Colonic mucosa (tissue), 4 donors: ENCODE measurements around the gene TCERG1L. TPM values are rescaled to one million over a fixed set of nuclear protein-coding genes. Genes with fewer than 3 reads are reported as not detected.

Experiments
- DNase-seq: peaks from one replicate; pipeline ENCODE4 v3.0.0-alpha.2; 2020
- H3K27ac ChIP-seq: fragments of 200-600 bp; one replicate; pipeline ENCODE4 v1.8.0; 2021
- H3K27me3 ChIP-seq: fragments of 200-600 bp; one replicate; pipeline ENCODE4 v1.8.0; 2021
- H3K36me3 ChIP-seq: fragments of 200-600 bp; one replicate; pipeline ENCODE4 v1.8.0; 2021
- H3K4me1 ChIP-seq: fragments of 200-600 bp; one replicate; pipeline ENCODE4 v1.8.0; 2021; ENCODE audit warnings: mild to moderate bottlenecking
- H3K4me3 ChIP-seq: fragments of 200-600 bp; one replicate; pipeline ENCODE4 v1.8.0; 2021
- H3K9ac ChIP-seq, 2 donors: one replicate each; pipeline ENCODE4 v1.7.0; 2013; ENCODE audit warnings: control low read depth in 2 of 2, low read depth in 2 of 2, low read length in 2 of 2
- H3K9me3 ChIP-seq: fragments of 200-600 bp; one replicate; pipeline ENCODE4 v1.8.0; 2021
- intact Hi-C: fragments of 100-400 bp; cut with DNase I; formaldehyde crosslinking; loops from one replicate; pipeline ENCODE4 v1.14.1; 2022
- total RNA-seq, 2 donors: library from RNA; stranded (reverse); fragmentation: NEBNext Ultra II Directional in 1 of 2; extraction: Animal tissue kit (Norgen Biotek cat#: 25700) in 1 of 2; gene quantifications; one replicate each; pipeline ENCODE4 v1.2.1, GENCODE V29; 2021
- TF ChIP-seq, protein P1 (sequence below): fragments of 200-600 bp; IDR thresholded peaks from one replicate; pipeline ENCODE4 v1.8.0; 2022; ENCODE audit warnings: antibody characterized with exemption, mild to moderate bottlenecking
- donor health status: healthy.
- donor health status: DM: no; HTN: no; CAD: no.
- donor health status: DM: no; HTN: no; CAD: no.

TCERG1L gene
- total RNA-seq, 2 donors from 2014 or later: not detected

- H3K36me3 ChIP-seq: no peaks in the 10 kb centered on the region
- H3K4me1 ChIP-seq: no peaks in the 10 kb centered on the region
- no peak overlapping the region for H3K27ac ChIP-seq
- no peaks in the 10 kb centered on the region for H3K9me3 ChIP-seq
- TF ChIP-seq, protein P1, sequence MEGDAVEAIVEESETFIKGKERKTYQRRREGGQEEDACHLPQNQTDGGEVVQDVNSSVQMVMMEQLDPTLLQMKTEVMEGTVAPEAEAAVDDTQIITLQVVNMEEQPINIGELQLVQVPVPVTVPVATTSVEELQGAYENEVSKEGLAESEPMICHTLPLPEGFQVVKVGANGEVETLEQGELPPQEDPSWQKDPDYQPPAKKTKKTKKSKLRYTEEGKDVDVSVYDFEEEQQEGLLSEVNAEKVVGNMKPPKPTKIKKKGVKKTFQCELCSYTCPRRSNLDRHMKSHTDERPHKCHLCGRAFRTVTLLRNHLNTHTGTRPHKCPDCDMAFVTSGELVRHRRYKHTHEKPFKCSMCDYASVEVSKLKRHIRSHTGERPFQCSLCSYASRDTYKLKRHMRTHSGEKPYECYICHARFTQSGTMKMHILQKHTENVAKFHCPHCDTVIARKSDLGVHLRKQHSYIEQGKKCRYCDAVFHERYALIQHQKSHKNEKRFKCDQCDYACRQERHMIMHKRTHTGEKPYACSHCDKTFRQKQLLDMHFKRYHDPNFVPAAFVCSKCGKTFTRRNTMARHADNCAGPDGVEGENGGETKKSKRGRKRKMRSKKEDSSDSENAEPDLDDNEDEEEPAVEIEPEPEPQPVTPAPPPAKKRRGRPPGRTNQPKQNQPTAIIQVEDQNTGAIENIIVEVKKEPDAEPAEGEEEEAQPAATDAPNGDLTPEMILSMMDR: no peak
- DNase-seq: no peak
- no peak overlapping the region for H3K9ac ChIP-seq
- no peaks in the 10 kb centered on the region for H3K27me3 ChIP-seq
- intact Hi-C loops: no loop called here
- H3K4me3 ChIP-seq: no peak overlapping the region
Observed at GRCh38 chr10:131180740-131181415, 130.6 kb downstream of the TCERG1L start.

- no peaks in the 10 kb centered on the region for H3K36me3 ChIP-seq
- H3K9ac ChIP-seq: no peak overlapping the region
- H3K27me3 ChIP-seq: no peaks in the 10 kb centered on the region
- no peaks in the 10 kb centered on the region for H3K9me3 ChIP-seq
- H3K27ac ChIP-seq: no peak overlapping the region
- intact Hi-C loops: no loop called here
- no peak overlapping the region for H3K4me3 ChIP-seq
- no peak for DNase-seq
- TF ChIP-seq, protein P1: no peak
- H3K4me1 ChIP-seq: no peaks in the 10 kb centered on the region
Observed at GRCh38 chr10:131180086-131180485, 131.4 kb downstream of the TCERG1L start.

GRCh38 chr10:131179361-131179760 lies 132.2 kb downstream of the TCERG1L start:
- H3K4me1 ChIP-seq: no peaks in the 10 kb centered on the region
- no peak for DNase-seq
- no peak overlapping the region for H3K4me3 ChIP-seq

GRCh38 chr10:131178521-131179331 lies 132.8 kb downstream of the TCERG1L start:
- Histone ChIP-seq H3K36me3 (no peaks in the 10 kb centered on the region), H3K27ac (no peak overlapping the region), H3K9ac (no peak overlapping the region), H3K27me3 (no peaks in the 10 kb centered on the region), H3K4me1 (no peaks in the 10 kb centered on the region), H3K4me3 (no peak overlapping the region), H3K9me3 (no peaks in the 10 kb centered on the region)
- TF ChIP-seq, protein P1: no peak
- intact Hi-C loops: no loop called here
- no peak for DNase-seq

More at GRCh38 chr10:131179361-131179760, 132.2 kb downstream of the TCERG1L start:
- Histone ChIP-seq H3K27ac (no peak overlapping the region), H3K27me3 (no peaks in the 10 kb centered on the region), H3K9ac (no peak overlapping the region), H3K36me3 (no peaks in the 10 kb centered on the region), H3K9me3 (no peaks in the 10 kb centered on the region)
- intact Hi-C loops: no loop called here
- TF ChIP-seq, protein P1: no peak

GRCh38 chr10:131177431-131178327 lies 133.8 kb downstream of the TCERG1L start:
- DNase-seq: no peak
- H3K9ac ChIP-seq: no peak overlapping the region

More at GRCh38 chr10:131177431-131178327, 133.8 kb downstream of the TCERG1L start:
- no peaks in the 10 kb centered on the region for H3K27me3 ChIP-seq
- intact Hi-C loops: no loop called here
- TF ChIP-seq, protein P1: no peak
- H3K27ac ChIP-seq: no peak overlapping the region
- H3K36me3 ChIP-seq: no peaks in the 10 kb centered on the region
- no peaks in the 10 kb centered on the region for H3K4me1 ChIP-seq
- H3K9me3 ChIP-seq: no peaks in the 10 kb centered on the region
- no peak overlapping the region for H3K4me3 ChIP-seq
